G401 (cell line): ENCODE results near the gene HCN1. TPM values are rescaled to one million over a fixed set of nuclear protein-coding genes. Genes with fewer than 3 reads are reported as not detected.

ENCODE experiments used
- DNase-seq: peaks from one replicate; pipeline ENCODE4 v3.0.0-alpha.2; 2015; ENCODE audit warnings: low spot score
- in situ Hi-C: cut with HindIII; loops from 2 replicates; pipeline ENCODE4 v1.10.0; 2016; ENCODE audit warnings: low sequenced_read_pairs, mixed read lengths
- total RNA-seq: library from RNA; depleted of rRNA; stranded (reverse); fragments of >200 nt; shearing (Covaris generic); gene quantifications from 2 replicates; pipeline ENCODE4 v1.2.3, GENCODE V29; 2014; rRNA removed

Gene HCN1
- total RNA-seq = not detected in 2 replicates

- in situ Hi-C loops = no loop called here
- DNase-seq = peak; percentile 92
Observed at GRCh38 chr5:45696206-45696836, at the start of gene HCN1. HCN1 (minus strand) TSS chr5:45696380.

- in situ Hi-C loops = no loop called here
- no peak for DNase-seq
Observed at GRCh38 chr5:45741110-45741509, 44.9 kb upstream of the HCN1 start.

- DNase-seq = no peak
- in situ Hi-C loops = no loop called here
Observed at GRCh38 chr5:45737153-45737552, 41.0 kb upstream of the HCN1 start.

DNA sequence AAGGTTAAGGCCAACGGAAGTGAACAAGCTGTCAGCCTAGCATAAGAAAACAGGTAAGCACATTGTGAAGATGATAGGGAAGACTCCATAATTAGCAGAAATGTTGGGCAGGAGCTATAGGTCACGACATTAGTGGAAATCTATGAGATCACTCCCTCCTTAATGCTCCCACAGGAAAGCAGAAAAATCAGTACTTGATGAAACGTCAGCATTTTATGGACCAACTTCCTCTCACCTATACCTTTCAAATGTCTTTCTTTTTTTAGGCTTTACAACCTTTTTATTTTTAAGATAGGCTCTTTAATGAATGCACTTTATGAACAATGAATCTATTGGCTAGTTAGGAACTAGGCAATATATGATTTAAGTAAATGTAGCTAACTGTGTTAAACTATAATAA is 29.4 kb upstream of the HCN1 start:
- in situ Hi-C loops = no loop called here
- no peak for DNase-seq

DNA sequence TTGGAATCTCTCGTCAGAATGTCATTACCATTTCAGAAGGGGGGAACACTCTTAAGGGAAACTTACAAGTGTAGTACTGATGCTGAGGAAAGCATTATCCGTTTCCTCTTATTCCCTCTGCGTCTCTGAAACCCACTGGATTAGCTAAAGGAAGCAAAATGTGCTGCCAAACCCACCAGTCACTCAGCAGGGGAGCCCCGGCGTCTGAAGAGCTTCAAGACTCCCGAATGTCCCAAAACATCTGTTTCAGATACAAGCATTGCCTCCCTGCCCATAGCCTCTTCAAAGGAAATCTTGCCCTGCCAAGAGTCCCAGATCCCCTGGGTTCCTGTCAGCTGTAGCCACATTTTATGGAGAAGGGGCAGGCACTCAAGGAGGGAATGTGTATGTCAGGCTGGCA is 1.0 kb upstream of the HCN1 start:
- in situ Hi-C loops = no loop called here

DNA sequence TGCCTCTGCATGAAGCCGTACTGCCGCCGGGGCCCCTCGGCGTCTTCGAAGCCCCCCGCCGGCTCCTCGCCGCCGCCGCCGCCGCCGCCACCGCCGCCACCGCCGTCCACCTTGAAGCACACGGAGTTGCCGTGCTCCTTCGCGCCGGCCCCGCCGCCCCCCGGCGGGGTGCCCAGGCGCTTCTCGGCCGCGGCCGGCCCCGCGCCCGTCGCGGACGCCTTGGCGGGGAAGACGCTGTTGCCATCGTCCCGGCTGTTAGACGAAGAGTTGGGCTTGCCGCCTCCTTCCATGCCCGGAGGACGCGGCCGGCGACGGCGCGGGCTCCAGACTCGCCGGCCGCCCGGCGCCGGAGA is 400 bp downstream of the HCN1 start:
- peak; percentile 24 for DNase-seq
- in situ Hi-C loops = no loop called here

More for the DNA sequence above, 1.0 kb upstream of the HCN1 start:
- DNase-seq = peak; percentile 20

GRCh38 chr5:45694971-45695803 is 993 bp downstream of the HCN1 start:
- in situ Hi-C loops = no loop called here
- DNase-seq = peak; percentile 68

GRCh38 chr5:45694255-45694814 is 1.8 kb downstream of the HCN1 start:
- in situ Hi-C loops = no loop called here
- peak; percentile 55 for DNase-seq

DNA sequence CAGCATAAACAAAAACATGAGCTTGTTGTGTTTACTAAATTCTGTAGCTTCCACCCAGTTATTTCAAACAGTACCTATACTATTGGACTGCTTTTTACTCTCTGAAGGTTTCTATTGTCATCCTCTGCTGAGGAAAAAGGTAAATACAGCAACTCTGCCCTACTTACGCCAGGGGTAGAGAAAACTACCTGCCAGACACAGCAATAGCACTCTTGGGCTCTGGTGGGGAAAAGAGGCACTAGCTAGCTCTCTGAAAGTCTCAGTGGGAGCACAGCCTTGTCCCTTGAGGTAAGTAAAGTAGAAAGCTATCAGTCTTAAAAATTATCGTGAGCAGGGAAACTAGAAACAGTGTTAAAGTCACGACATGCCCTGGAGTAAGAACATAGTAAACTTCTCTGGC is 3.7 kb downstream of the HCN1 start:
- in situ Hi-C loops = no loop called here
- peak; percentile 74 for DNase-seq

GRCh38 chr5:45691656-45692055 is 4.5 kb downstream of the HCN1 start:
- DNase-seq = peak; percentile 67
- in situ Hi-C loops = no loop called here

GRCh38 chr5:45687701-45688100 is 8.5 kb downstream of the HCN1 start:
- in situ Hi-C loops = no loop called here

GRCh38 chr5:45686620-45687019 is 9.6 kb downstream of the HCN1 start:
- in situ Hi-C loops = no loop called here
- no peak for DNase-seq

More at GRCh38 chr5:45687701-45688100, 8.5 kb downstream of the HCN1 start:
- DNase-seq = peak; percentile 58

GRCh38 chr5:45684118-45684517 is 12.1 kb downstream of the HCN1 start:
- DNase-seq = no peak
- in situ Hi-C loops = no loop called here

- in situ Hi-C loops = no loop called here
- DNase-seq = no peak
Observed at GRCh38 chr5:45680950-45681349, 15.2 kb downstream of the HCN1 start.

- in situ Hi-C loops = no loop called here
- no peak for DNase-seq
Observed at GRCh38 chr5:45677524-45677923, 18.7 kb downstream of the HCN1 start.

- DNase-seq = no peak
- in situ Hi-C loops = no loop called here
Observed at GRCh38 chr5:45672271-45672670, 23.9 kb downstream of the HCN1 start.

GRCh38 chr5:45648744-45649143 is 47.4 kb downstream of the HCN1 start:
- DNase-seq = no peak
- in situ Hi-C loops = no loop called here

GRCh38 chr5:45643056-45643455 is 53.1 kb downstream of the HCN1 start:
- in situ Hi-C loops = no loop called here
- peak; percentile 80 for DNase-seq

- in situ Hi-C loops = no loop called here
- peak; percentile 47 for DNase-seq
Observed at GRCh38 chr5:45642370-45642769, 53.8 kb downstream of the HCN1 start.

- in situ Hi-C loops = no loop called here
Observed at GRCh38 chr5:45639040-45639439, 57.1 kb downstream of the HCN1 start.

More at GRCh38 chr5:45639040-45639439, 57.1 kb downstream of the HCN1 start:
- no peak for DNase-seq
